Measurements from ENCODE around the gene MAP2K5. TPM values are rescaled to one million over a fixed set of nuclear protein-coding genes. Genes with fewer than 3 reads are reported as not detected.

Gene MAP2K5
- total and polyA plus RNA-seq, 10 of the 15 experiments (the other 5 are each of a cell fraction or from before 2014, with no cell fraction given), result 1.3 to 19.4 (median 9.6) TPM

DNA sequence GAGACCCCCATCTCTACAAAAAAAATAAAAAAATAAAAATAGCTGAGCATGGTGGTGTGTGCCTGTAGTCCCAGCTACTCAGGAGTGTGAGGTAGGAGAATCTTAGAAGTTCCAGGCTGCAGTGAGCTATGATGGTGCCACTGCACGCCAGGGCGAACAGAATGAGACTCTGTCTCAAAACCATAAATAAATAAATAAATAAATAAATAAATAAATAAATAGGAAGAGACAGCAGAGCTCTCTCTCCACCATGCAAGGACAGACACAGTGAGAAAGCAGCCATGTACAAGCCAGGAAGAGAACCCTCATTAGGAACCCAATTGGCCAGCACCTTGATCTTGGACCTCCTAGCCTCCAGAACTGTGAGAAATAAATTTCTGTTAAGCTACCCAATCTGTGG is 26.9 kb upstream of the MAP2K5 start:
- Histone ChIP-seq H4K20me1 (ENCODE audit: control insufficient read depth, insufficient read depth) (no peaks in the 10 kb centered on the region), H3K9ac (ENCODE audit: control insufficient read depth, insufficient read depth, low read length) (no peak overlapping the region), H3K9me3 (replicated peaks; ENCODE audit: control insufficient read depth, insufficient read depth, low read length) (no peaks in the 10 kb centered on the region), H3K79me2 (ENCODE audit: control insufficient read depth, insufficient read depth, low read length) (peaks cover 2% of the 10 kb centered on the region; the same call in 1 of the 2 replicates), H2AFZ (ENCODE audit: control insufficient read depth, low read depth, low read length) (no peak overlapping the region), H3K4me1 (ENCODE audit: control insufficient read depth, insufficient read depth, low read length) (0 out of 2 replicates have a peak, but pooled peaks cover 3% of the 10 kb centered on the region), H3K27me3 (replicated peaks in 1 of 2; ENCODE audit: control insufficient read depth in 2 of 2, insufficient read depth in 2 of 2, low read length in 1 of 2) (no peaks in the 10 kb centered on the region), H3K4me3 (no peak overlapping the region), H3K4me2 (ENCODE audit: control insufficient read depth, insufficient read depth) (no peak overlapping the region), H3K36me3 (ENCODE audit: control insufficient read depth in 2 of 2, insufficient read depth in 2 of 2, low read length in 1 of 2) (peaks cover 0 to 6% of the 10 kb centered on the region in 2 experiments; a peak in 1 of 4 replicates), H3K27ac (ENCODE audit: control insufficient read depth, insufficient read depth) (no peak overlapping the region)
- DNase-seq (ENCODE audit: low read depth, low spot score), result no peak
- intact Hi-C loops (cut with micrococcal nuclease; ENCODE audit: unreplicated experiment), result no loop called here
- FAIRE-seq, result no peak
- BruUV-seq (replicated peaks), result no TSS peak
- ChIA-PET SMC1A (ENCODE audit: uncharacterized antibody, unreplicated experiment) (interaction anchor here (0.9 to 1.4 kb wide), 4 partner anchors 9 to 14 kb away, joined by 3 to 4 read pairs (median 4); no protein-coding TSS in a partner anchor), RAD21 (ENCODE audit: unreplicated experiment) (interaction anchor here (1.5 kb wide), 1 partner anchor 316 kb away, joined by 3 read pairs; no protein-coding TSS in a partner anchor), POLR2A (interaction anchor here (1.0 kb wide), 1 partner anchor 20 kb away, joined by 4 read pairs; no protein-coding TSS in a partner anchor), CTCF (interaction anchor here (0.9 to 1.6 kb wide), 2 partner anchors 9 to 65 kb away, joined by 3 to 7 read pairs; no protein-coding TSS in a partner anchor)
- ATAC-seq, result no peak
- 92% methylated on average over 2 of the region's 2 CpGs for WGBS (ENCODE audit: insufficient coverage, insufficient replicate concordance, low lambda C conversion rate, missing lambda C conversion rate)
- TF ChIP-seq SMC3 (IDR thresholded peaks at IDR 0.05; ENCODE audit: borderline replicate concordance, low read length) (no peak), BCL11A (IDR thresholded peaks at IDR 0.05; ENCODE audit: low read depth, low read length) (no peak), BACH1 (IDR thresholded peaks at IDR 0.05; ENCODE audit: borderline replicate concordance) (no peak), NFYA (IDR thresholded peaks at IDR 0.05; ENCODE audit: borderline replicate concordance, low read depth, low read length) (no peak), ASH2L (IDR thresholded peaks at IDR 0.05; ENCODE audit: borderline replicate concordance, low read depth) (no peak), ZBTB11 (CRISPR knock-in tag; IDR thresholded peaks at IDR 0.05) (no peak), MYC (IDR thresholded peaks at IDR 0.05; ENCODE audit: insufficient read depth, insufficient read length, insufficient replicate concordance, low read length, severe bottlenecking) (no peak)
- in situ Hi-C loops (cut with MboI), result no loop called here

All from GM12878 (cell line).